ENCODE data around the gene GJB3. TPM values are rescaled to one million over a fixed set of nuclear protein-coding genes. Genes with fewer than 3 reads are reported as not detected.

The GJB3 gene
- total and polyA plus RNA-seq, 2 donors (not counting 1 experiment from before 2014, with no cell fraction given) = not detected

DNA sequence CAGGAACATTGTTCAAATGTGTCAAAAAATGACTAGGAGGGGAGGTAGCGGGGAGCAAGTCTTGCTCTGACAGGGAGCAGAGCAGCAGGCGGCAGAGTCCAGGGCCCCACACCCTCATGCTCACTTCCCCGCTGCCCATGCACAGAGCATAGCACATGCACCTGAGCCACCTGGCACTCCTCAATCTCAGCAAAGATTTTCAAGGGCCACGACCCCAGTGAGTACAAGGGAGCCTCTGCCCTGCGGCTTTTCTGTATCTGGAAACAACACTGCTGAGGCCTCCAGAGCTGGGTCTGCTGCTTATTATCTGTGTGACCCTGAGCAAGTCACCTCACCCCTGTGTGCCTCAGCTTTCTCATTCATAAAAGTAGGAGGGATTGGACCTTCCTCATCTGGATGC lies 1.1 kb upstream of the GJB3 start:
- Histone ChIP-seq H3K4me1 (ENCODE audit: control insufficient read depth in 2 of 2, insufficient read depth in 2 of 2, low read length in 2 of 2) (peaks cover 2 to 13% of the 10 kb centered on the region in 2 donors), H3K4me3 (ENCODE audit: control extremely low read depth in 1 of 5, extremely low read depth in 1 of 5, insufficient read depth in 1 of 5, low read depth in 2 of 5, low read length in 4 of 5) (no peak overlapping the region), H3K79me2 (ENCODE audit: control insufficient read depth, insufficient read depth, low read length) (no peaks in the 10 kb centered on the region), H3K36me3 (replicated peaks in 1 of 2; ENCODE audit: control extremely low read depth in 1 of 2, control insufficient read depth in 1 of 2, extremely low read depth in 1 of 2, insufficient read depth in 2 of 2, low read length in 1 of 2) (no peaks in the 10 kb centered on the region), H3K9ac (ENCODE audit: low read length) (no peak overlapping the region), H4K20me1 (ENCODE audit: control insufficient read depth, insufficient read depth, low read length, poor library complexity, severe bottlenecking) (no peaks in the 10 kb centered on the region), H3K9me3 (ENCODE audit: control extremely low read depth in 1 of 3, control insufficient read depth in 2 of 3, insufficient read depth in 1 of 3, low read length in 2 of 3) (no peaks in the 10 kb centered on the region), H2AFZ (ENCODE audit: insufficient read depth, low read depth, low read length, poor library complexity, severe bottlenecking) (no peak overlapping the region), H3K27ac (ENCODE audit: low read length in 2 of 2) (no peak overlapping the region), H3K4me2 (replicated peaks; ENCODE audit: low read depth, low read length, poor library complexity, severe bottlenecking) (no peak overlapping the region), H3K27me3 (replicated peaks in 1 of 4; ENCODE audit: control extremely low read depth in 1 of 4, control insufficient read depth in 3 of 4, insufficient read depth in 4 of 4, low read length in 3 of 4) (peaks cover 0 to 39% (median 10%) of the 10 kb centered on the region in 4 experiments)
- ATAC-seq (ENCODE audit: low read depth) = no peak
- 93% methylated on average over 5 of the region's 5 CpGs for WGBS (ENCODE audit: insufficient coverage)
- ChIA-PET CTCF (no interaction called here), POLR2A (no interaction called here)
- TF ChIP-seq, protein P1, sequence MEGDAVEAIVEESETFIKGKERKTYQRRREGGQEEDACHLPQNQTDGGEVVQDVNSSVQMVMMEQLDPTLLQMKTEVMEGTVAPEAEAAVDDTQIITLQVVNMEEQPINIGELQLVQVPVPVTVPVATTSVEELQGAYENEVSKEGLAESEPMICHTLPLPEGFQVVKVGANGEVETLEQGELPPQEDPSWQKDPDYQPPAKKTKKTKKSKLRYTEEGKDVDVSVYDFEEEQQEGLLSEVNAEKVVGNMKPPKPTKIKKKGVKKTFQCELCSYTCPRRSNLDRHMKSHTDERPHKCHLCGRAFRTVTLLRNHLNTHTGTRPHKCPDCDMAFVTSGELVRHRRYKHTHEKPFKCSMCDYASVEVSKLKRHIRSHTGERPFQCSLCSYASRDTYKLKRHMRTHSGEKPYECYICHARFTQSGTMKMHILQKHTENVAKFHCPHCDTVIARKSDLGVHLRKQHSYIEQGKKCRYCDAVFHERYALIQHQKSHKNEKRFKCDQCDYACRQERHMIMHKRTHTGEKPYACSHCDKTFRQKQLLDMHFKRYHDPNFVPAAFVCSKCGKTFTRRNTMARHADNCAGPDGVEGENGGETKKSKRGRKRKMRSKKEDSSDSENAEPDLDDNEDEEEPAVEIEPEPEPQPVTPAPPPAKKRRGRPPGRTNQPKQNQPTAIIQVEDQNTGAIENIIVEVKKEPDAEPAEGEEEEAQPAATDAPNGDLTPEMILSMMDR (IDR thresholded peaks at IDR 0.05) = no peak
- TF ChIP-seq EZH2 (IDR thresholded peaks at IDR 0.05; ENCODE audit: borderline replicate concordance, insufficient read depth, low read depth, low read length, poor library complexity, severe bottlenecking) = no peak
- Mint-ChIP-seq H3K4me1 (peaks cover 7% of the 10 kb centered on the region), H3K9me3 (ENCODE audit: insufficient read depth) (no peaks in the 10 kb centered on the region), H3K4me3 (no peak overlapping the region), H3K27me3 (peaks cover 49% of the 10 kb centered on the region), H3K27ac (no peak overlapping the region)
- intact Hi-C loops (cut with micrococcal nuclease) = no loop called here
- no peak for DNase-seq

DNA sequence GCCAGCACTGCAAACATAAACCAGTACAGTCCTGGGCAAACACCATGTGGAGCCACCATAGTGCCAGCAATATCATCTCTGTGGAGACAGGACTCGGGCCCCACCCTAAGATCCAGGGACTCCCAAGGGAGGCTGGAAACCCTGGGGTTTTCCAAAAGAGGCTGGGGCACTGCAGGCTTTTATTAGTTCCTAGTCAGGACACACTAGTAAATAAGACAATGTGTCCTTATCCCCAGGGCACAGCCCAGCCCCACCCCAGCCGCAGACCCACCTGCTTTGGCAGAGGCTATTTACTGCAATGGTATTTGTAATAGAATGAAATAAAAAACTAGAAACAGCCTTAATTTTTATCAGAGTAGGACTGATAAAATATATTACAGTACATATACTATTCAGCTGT lies 486 bp upstream of the GJB3 start:
- H3K27ac ChIP-seq (ENCODE audit: low read length in 2 of 2) = no peak overlapping the region
- no peaks in the 10 kb centered on the region for H3K9me3 ChIP-seq (ENCODE audit: control extremely low read depth in 1 of 3, control insufficient read depth in 2 of 3, insufficient read depth in 1 of 3, low read length in 2 of 3)
- no peak for DNase-seq
- Mint-ChIP-seq H3K4me1 (peaks cover 7% of the 10 kb centered on the region), H3K27me3 (peaks cover 49% of the 10 kb centered on the region), H3K9me3 (ENCODE audit: insufficient read depth) (no peaks in the 10 kb centered on the region), H3K27ac (no peak overlapping the region), H3K4me3 (no peak overlapping the region)
- peaks cover 2 to 13% of the 10 kb centered on the region in 2 donors for H3K4me1 ChIP-seq (ENCODE audit: control insufficient read depth in 2 of 2, insufficient read depth in 2 of 2, low read length in 2 of 2)
- POLR2A ChIA-PET = no interaction called here
- intact Hi-C loops (cut with micrococcal nuclease) = no loop called here
- H4K20me1 ChIP-seq (ENCODE audit: control insufficient read depth, insufficient read depth, low read length, poor library complexity, severe bottlenecking) = no peaks in the 10 kb centered on the region
- CTCF ChIA-PET = interaction anchor here (0.8 kb wide), 1 partner anchor 10 kb away, joined by 3 read pairs; no protein-coding TSS in a partner anchor
- 100% methylated on average over 1 of the region's 2 CpGs for WGBS (ENCODE audit: insufficient coverage)
- H3K36me3 ChIP-seq (replicated peaks in 1 of 2; ENCODE audit: control extremely low read depth in 1 of 2, control insufficient read depth in 1 of 2, extremely low read depth in 1 of 2, insufficient read depth in 2 of 2, low read length in 1 of 2) = no peaks in the 10 kb centered on the region
- no peak overlapping the region for H3K4me2 ChIP-seq (replicated peaks; ENCODE audit: low read depth, low read length, poor library complexity, severe bottlenecking)
- H3K9ac ChIP-seq (ENCODE audit: low read length) = no peak overlapping the region
- no peak for TF ChIP-seq EZH2 (IDR thresholded peaks at IDR 0.05; ENCODE audit: borderline replicate concordance, insufficient read depth, low read depth, low read length, poor library complexity, severe bottlenecking)
- TF ChIP-seq, protein P1 (IDR thresholded peaks at IDR 0.05) = no peak
- H2AFZ ChIP-seq (ENCODE audit: insufficient read depth, low read depth, low read length, poor library complexity, severe bottlenecking) = no peak overlapping the region
- peaks cover 0 to 39% (median 10%) of the 10 kb centered on the region in 4 experiments for H3K27me3 ChIP-seq (replicated peaks in 1 of 4; ENCODE audit: control extremely low read depth in 1 of 4, control insufficient read depth in 3 of 4, insufficient read depth in 4 of 4, low read length in 3 of 4)
- no peak overlapping the region for H3K4me3 ChIP-seq (ENCODE audit: control extremely low read depth in 1 of 5, extremely low read depth in 1 of 5, insufficient read depth in 1 of 5, low read depth in 2 of 5, low read length in 4 of 5)
- no peaks in the 10 kb centered on the region for H3K79me2 ChIP-seq (ENCODE audit: control insufficient read depth, insufficient read depth, low read length)
- no peak for ATAC-seq (ENCODE audit: low read depth)
